Skeletal muscle cell (primary cell): Measurements from ENCODE around the gene MIGA2.
A peak's percentile ranks its signal among the peaks of the same experiment; 100 is the strongest.
"Not testable (repeated sequence)": the region's sequence is repeated elsewhere in the genome, so short reads cannot be mapped to it uniquely, and the experiment has no call there.

Experiments
- DNase-seq: peaks from one replicate; pipeline ENCODE4 v3.0.0-alpha.2; 2010; ENCODE audit warnings: low read depth
- H3K4me3 ChIP-seq: 2 replicates; pipeline ENCODE4 v1.5.1; 2011; ENCODE audit warnings: low read depth, mild to moderate bottlenecking, control low read depth, low read length, moderate library complexity

Gene MIGA2

DNA sequence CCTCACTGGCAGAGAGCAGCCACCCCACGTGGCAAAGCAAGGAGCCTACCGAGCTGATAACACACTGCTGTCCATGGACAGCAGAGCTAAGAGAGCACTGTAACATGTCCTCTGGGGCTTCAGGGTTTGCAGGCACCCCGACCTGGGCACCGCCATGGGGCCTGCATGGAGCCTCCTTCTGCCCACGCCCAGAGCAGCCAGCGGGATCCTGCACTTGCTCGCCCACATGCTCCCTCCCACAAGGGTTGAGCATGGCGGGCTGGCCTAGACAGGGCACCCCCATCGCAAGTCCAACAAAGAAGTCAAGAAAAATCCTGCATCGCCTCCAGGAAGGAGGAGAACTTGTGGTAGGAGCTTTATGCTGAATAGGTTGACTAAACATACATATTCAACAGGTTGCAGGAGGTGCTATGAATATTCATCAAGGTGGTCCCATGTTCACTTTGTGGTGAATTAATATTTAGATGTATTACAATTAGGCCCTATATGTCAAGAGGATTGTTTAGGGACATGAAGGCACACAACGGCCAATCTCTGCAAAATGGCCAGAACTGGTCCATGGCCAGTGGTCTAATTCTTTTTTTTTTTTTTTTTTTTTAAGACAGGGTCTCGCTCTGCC, 3.8 kb upstream of the MIGA2 start:
- no peak for DNase-seq

DNA sequence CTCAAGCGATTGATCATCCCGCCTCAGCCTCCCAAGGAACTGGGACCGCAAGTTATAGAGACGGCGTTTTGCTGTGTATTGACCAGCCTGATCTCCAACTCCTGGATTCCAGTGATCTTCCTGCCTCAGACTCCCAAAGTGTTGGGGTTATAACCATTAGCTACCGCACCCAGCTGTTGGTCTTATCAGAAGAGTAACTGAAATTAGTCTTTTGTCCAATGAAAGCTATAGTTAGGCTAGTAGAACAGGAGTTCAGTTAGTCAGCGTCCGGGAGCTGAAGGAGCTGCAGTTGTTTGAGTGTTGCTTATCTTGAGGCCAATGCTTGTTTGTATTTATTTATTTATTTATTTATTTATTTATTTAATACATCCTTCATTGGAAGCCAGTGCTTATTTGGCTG, 3.2 kb upstream of the MIGA2 start:
- no peak overlapping the region for H3K4me3 ChIP-seq
- no peak for DNase-seq

More for the DNA sequence above, 3.8 kb upstream of the MIGA2 start:
- no peak overlapping the region for H3K4me3 ChIP-seq

DNA sequence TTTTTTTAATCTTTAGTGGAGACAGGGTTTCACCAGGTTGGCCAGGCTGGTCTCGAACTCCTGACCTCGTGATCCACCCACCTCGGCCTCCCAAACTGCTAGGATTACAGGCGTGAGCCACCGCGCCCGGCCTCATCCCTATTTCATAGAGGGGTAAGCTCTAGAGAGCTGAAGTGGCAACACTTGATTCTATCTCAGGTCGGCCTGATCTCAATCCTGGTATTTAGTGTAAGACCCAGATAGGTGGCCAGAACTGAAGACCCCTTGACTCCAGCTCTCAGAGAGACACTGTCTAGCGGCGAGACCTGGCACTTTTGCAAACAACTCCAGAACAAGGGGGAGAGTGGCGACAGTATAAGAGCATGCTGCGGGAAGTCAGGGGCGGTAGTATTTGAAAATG, 588 bp upstream of the MIGA2 start:
- H3K4me3 ChIP-seq = peak overlapping the region; percentile 41
- not testable (repeated sequence) for DNase-seq

GRCh38 chr9:129036923-129037766, 719 bp downstream of the MIGA2 start:
- DNase-seq = no peak
- H3K4me3 ChIP-seq = peak overlapping the region; percentile 97

- no peak for DNase-seq
- H3K4me3 ChIP-seq = peak overlapping the region; percentile 97
Measured at GRCh38 chr9:129037767-129038098, 1.3 kb downstream of the MIGA2 start.

DNA sequence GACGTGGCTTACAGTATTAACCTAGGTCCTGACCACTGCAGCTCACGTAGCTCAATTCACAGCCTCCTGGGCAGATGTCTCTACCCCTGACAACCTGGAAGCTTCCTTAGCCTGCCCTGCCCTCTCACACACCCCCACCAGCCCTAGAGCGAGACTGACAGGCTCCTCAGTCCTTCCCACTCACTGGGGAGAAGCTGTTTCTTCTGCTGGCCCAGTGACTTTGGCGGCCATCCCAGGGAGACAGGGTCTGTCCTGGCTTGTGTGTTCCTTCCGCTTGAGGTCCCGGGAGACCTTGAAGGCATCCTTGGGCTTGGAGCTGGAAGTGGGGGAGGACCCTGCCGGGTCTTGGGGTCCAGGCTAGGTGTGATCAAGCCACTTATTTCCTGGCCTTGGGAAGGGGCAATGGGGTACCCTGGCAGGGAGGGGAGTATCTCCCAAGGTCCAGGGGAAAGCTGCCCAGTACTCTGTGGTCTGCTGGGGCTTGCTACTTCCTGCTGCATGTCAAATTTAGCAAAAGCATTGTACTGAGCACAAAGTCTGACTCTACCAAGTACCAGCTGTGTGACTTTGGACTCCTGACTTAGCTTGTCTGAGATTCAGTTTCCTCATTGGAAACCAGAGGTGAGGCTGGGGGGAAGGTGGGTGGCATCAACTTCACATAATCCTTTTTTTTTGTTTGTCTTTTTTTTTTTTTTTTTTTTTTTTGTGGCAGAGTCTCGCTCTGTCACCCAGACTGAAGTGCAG, 1.9 kb downstream of the MIGA2 start:
- DNase-seq = no peak
- no peak overlapping the region for H3K4me3 ChIP-seq

- H3K4me3 ChIP-seq = no peak overlapping the region
- DNase-seq = no peak
Measured at GRCh38 chr9:129040113-129040643, 3.8 kb downstream of the MIGA2 start.

- no peak overlapping the region for H3K4me3 ChIP-seq
- DNase-seq = no peak
Measured at GRCh38 chr9:129042016-129042415, 5.6 kb downstream of the MIGA2 start.

DNA sequence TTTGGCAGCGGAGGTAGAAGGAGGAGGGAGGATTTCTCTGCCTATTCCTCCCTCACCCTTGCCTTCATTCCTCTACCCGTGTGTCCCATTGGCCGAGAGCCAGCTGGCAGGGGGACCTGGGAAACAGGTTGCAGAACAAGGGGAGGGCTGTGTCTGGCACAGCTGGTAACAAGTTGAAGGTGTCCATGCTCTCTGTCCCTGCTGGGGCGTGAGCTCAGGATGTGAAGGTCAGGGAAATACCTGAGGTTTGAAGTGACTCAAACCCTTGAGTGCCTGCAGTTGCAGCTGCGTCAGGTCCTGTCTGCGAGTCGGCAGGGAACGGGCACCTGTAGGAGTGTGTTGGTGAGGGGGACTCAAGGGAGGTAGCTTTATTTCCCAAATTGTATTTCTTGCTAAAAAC, 16.2 kb downstream of the MIGA2 start:
- no peak overlapping the region for H3K4me3 ChIP-seq
- no peak for DNase-seq

GRCh38 chr9:129053020-129053419, 16.6 kb downstream of the MIGA2 start:
- H3K4me3 ChIP-seq = no peak overlapping the region
- DNase-seq = no peak

DNA sequence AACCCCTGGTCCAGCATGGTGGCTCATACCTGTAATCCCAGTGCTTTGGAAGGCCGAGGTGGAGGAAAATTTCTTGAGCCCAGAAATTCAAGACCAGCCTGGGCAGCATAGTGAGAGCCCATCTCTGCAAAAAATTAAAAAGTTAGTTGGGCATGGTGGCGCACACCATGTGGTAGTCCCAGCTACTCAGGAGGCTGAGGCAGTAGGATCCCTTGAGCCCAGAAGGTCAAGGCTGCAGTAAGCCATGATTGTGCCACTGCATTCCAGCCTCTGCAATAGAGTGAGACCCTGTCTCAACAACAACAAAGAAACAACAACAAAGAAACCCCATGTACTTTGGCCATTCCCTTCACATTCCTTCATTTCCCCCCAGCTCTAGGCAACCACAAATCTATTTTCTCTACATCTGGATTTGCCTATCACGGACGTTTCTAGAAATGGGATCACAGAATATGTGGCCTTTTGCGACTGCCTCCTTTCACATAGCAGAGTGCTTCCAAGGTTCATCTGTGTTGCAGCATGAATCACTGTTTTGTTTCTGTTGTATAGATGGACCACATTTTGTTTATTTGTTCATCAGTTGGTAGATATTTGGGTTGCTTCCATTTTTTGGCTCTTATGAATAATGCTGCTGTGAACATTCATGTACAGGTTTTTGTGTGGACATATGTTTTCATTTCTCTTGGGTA, 17.9 kb downstream of the MIGA2 start:
- DNase-seq = no peak

GRCh38 chr9:129058965-129059795, 22.8 kb downstream of the MIGA2 start:
- no peak overlapping the region for H3K4me3 ChIP-seq
- DNase-seq = no peak

More for the DNA sequence above, 17.9 kb downstream of the MIGA2 start:
- H3K4me3 ChIP-seq = no peak overlapping the region

DNA sequence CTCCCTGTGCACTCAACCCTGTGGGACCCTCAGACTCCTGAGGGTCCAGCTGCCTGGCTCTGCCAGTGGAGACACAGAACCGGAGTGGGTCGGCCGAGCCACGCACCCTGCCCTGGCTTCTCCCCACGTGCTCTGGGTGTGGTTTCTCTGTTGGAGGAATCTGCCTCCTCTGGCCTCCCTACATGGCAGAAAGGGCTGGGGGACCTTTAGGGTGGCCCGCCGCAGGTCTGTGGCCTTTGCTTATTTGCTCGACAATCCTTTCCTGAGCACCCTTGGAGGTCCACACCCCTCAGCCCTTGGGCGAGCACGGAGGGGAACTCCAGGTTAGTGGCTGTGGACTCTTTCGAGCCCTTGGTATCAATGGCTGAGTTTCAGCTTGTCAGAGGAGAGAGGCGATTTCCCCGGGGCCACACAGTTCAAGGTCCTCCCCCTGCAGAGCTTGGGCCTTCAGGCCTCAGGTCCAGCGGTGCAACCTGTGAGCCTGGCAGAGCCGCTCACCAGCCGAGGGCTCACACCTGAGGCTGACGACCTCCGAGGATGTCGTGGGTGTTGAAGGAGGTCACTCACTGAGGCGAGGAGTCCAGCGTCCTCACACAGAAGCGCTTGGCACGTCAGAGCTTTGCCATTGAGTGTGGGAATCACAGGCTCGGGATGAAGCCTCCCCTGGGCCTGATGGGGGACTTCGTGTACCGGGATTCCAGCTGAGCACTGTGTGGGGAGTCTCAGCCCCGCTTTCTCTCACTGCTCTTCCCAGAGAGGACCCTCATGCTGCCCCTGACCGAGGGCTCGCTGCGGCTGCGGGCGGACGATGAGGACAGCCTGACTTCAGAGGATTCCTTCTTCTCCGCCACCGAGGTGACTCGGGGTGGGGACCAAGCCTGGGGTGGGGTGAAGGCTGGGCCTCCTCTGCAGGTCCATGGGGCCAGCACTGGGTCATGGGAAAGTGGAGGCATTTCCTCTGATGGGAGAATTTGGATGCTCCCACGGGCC, 23.7 kb downstream of the MIGA2 start:
- no peak overlapping the region for H3K4me3 ChIP-seq
- DNase-seq = no peak

DNA sequence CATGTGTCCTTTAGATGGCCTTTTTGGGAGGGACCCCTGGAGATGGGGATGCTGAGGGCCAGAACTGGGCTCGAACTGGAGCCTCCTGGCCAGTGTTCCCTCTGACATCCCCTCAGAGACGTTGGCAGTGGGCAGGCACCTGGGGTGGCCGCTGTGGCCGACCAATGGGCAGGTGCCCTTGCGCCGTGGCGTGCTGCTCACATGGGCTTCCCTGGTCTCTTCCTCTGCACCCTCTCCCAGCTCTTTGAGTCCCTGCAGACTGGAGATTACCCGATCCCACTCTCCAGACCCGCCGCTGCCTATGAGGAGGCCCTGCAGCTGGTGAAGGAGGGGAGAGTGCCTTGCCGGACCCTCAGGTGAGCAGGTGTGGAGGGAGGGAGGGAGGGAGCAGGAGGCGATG, 24.6 kb downstream of the MIGA2 start:
- DNase-seq = no peak
- no peak overlapping the region for H3K4me3 ChIP-seq

DNA sequence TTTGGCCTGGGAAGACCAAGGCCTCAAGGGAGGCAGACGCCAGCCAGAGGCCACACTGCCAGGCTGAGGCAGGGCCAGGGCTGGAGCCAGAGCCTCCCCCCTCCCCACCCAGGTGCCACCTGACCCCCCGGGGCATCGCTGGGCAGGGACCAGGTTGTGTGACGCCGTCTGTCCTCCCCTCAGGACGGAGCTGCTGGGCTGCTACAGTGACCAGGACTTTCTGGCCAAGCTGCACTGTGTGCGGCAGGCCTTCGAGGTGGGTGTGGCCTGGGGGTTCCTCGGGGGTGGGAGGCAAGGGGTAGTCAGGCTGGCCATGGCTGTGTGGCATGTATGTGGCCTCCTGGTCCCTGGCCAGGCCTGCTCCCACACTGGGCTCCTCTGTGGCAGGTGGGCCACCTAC, 26.6 kb downstream of the MIGA2 start:
- no peak for DNase-seq
- H3K4me3 ChIP-seq = no peak overlapping the region

GRCh38 chr9:129064499-129064908, 28.1 kb downstream of the MIGA2 start:
- no peak overlapping the region for H3K4me3 ChIP-seq
- DNase-seq = no peak

- no peak overlapping the region for H3K4me3 ChIP-seq
- no peak for DNase-seq
Measured at GRCh38 chr9:129068110-129068509, 31.7 kb downstream of the MIGA2 start.
